DND-41 (cell line): Measurements from ENCODE around the gene MCU.
"Not testable (repeated sequence)": the region's sequence is repeated elsewhere in the genome, so short reads cannot be mapped to it uniquely, and the experiment has no call there.

Experiments used
- ATAC-seq: fragments of 200-7000 bp; cut with Tn5 transposase; 3 replicates; pipeline ENCODE4 v1.9.1; 2021; ENCODE audit warnings: low read depth; ENCODE audit not compliant: insufficient read depth
- DNase-seq: peaks from one replicate; pipeline ENCODE4 v3.0.0-alpha.2; 2020
- H2AFZ ChIP-seq: 2 replicates; pipeline ENCODE4 v1.6.0; 2012; ENCODE audit warnings: low read depth, low read length
- H3K27ac ChIP-seq: 2 replicates; pipeline ENCODE4 v1.5.1; 2012; ENCODE audit warnings: low read length, inconsistent platforms
- H3K27me3 ChIP-seq: fragments of 200-600 bp; sonication (generic); 2 replicates; pipeline ENCODE4 v1.6.0; 2012; ENCODE audit warnings: low read length, mild to moderate bottlenecking, inconsistent platforms; ENCODE audit not compliant: insufficient read depth, poor library complexity
- H3K36me3 ChIP-seq: 2 replicates; pipeline ENCODE4 v1.5.1; 2012; ENCODE audit warnings: low read length, inconsistent platforms; ENCODE audit not compliant: insufficient read depth
- H3K4me1 ChIP-seq: 2 replicates; pipeline ENCODE4 v1.5.1; 2012; ENCODE audit warnings: mild to moderate bottlenecking, low read length; ENCODE audit not compliant: insufficient read depth
- H3K4me2 ChIP-seq: 2 replicates; pipeline ENCODE4 v1.6.0; 2012; ENCODE audit warnings: mild to moderate bottlenecking, moderate library complexity, low read length, inconsistent platforms; ENCODE audit not compliant: insufficient read depth
- H3K4me3 ChIP-seq, 2 experiments: fragments of 200-600 bp in 1 of 2; shearing (Covaris generic) in 1 of 2; 2 replicates each; pipeline ENCODE4 v1.5.1; 2012 to 2016; ENCODE audit warnings: inconsistent platforms in 2 of 2, low read length in 2 of 2, mild to moderate bottlenecking in 2 of 2, low read depth in 1 of 2, moderate library complexity in 1 of 2
- H3K79me2 ChIP-seq: 2 replicates; pipeline ENCODE4 v1.6.0; 2012; ENCODE audit warnings: low read length, inconsistent platforms; ENCODE audit not compliant: insufficient read depth
- H3K9ac ChIP-seq: 2 replicates; pipeline ENCODE4 v1.6.0; 2012; ENCODE audit warnings: low read depth, mild to moderate bottlenecking, inconsistent platforms, low read length, moderate library complexity
- H3K9me3 ChIP-seq: 2 replicates; pipeline ENCODE4 v1.5.1; 2012; ENCODE audit warnings: low read length, moderate library complexity, mild to moderate bottlenecking, inconsistent platforms; ENCODE audit not compliant: insufficient read depth, severe bottlenecking
- H4K20me1 ChIP-seq: 2 replicates; pipeline ENCODE4 v1.6.0; 2012; ENCODE audit warnings: low read length; ENCODE audit not compliant: insufficient read depth
- EZH2 ChIP-seq: IDR thresholded peaks from 3 replicates; pipeline ENCODE4 v1.6.1; 2012; ENCODE audit warnings: borderline replicate concordance, low read depth, mild to moderate bottlenecking, moderate library complexity, low read length, inconsistent platforms; ENCODE audit not compliant: severe bottlenecking
- TF ChIP-seq, protein P1 (sequence below): IDR thresholded peaks from 2 replicates; pipeline ENCODE4 v1.5.1; 2012; ENCODE audit warnings: borderline replicate concordance, low read length, moderate library complexity, mild to moderate bottlenecking; ENCODE audit not compliant: poor library complexity, severe bottlenecking; ENCODE audit errors: extremely low read depth

The MCU gene

DNA sequence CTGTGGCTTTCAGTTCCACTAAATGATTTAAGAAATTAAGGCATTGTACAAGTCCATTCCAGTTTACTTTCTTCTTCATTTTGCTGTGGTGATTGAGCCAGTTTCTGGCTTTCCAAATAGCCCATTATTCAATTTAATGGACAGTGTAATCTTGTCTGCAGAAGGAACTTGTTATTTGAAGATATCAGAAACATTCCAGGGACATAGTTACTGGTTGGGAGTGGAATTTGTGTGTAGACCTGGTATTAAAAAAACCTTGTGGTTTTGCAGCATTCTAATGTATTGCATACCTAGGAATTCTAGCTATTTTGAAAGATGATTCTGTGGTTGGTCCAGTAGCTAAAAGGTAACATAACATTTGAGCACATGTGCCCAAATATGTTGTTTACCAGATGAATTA is 72.2 kb downstream of the MCU start:
- no peak overlapping the region for H3K4me3 ChIP-seq
- H3K36me3 ChIP-seq = no peaks in the 10 kb centered on the region
- H2AFZ ChIP-seq = no peak overlapping the region
- H3K4me2 ChIP-seq = no peak overlapping the region
- ATAC-seq (no peak), DNase-seq (no peak)
- no peaks in the 10 kb centered on the region for H3K9me3 ChIP-seq
- H3K27ac ChIP-seq = no peak overlapping the region
- H3K4me1 ChIP-seq = no peaks in the 10 kb centered on the region
- H4K20me1 ChIP-seq = no peaks in the 10 kb centered on the region
- no peaks in the 10 kb centered on the region; the same call in 1 of the 2 replicates for H3K79me2 ChIP-seq
- no peaks in the 10 kb centered on the region for H3K27me3 ChIP-seq
- TF ChIP-seq, protein P1, sequence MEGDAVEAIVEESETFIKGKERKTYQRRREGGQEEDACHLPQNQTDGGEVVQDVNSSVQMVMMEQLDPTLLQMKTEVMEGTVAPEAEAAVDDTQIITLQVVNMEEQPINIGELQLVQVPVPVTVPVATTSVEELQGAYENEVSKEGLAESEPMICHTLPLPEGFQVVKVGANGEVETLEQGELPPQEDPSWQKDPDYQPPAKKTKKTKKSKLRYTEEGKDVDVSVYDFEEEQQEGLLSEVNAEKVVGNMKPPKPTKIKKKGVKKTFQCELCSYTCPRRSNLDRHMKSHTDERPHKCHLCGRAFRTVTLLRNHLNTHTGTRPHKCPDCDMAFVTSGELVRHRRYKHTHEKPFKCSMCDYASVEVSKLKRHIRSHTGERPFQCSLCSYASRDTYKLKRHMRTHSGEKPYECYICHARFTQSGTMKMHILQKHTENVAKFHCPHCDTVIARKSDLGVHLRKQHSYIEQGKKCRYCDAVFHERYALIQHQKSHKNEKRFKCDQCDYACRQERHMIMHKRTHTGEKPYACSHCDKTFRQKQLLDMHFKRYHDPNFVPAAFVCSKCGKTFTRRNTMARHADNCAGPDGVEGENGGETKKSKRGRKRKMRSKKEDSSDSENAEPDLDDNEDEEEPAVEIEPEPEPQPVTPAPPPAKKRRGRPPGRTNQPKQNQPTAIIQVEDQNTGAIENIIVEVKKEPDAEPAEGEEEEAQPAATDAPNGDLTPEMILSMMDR = no peak
- TF ChIP-seq EZH2 = no peak
- H3K9ac ChIP-seq = no peak overlapping the region

DNA sequence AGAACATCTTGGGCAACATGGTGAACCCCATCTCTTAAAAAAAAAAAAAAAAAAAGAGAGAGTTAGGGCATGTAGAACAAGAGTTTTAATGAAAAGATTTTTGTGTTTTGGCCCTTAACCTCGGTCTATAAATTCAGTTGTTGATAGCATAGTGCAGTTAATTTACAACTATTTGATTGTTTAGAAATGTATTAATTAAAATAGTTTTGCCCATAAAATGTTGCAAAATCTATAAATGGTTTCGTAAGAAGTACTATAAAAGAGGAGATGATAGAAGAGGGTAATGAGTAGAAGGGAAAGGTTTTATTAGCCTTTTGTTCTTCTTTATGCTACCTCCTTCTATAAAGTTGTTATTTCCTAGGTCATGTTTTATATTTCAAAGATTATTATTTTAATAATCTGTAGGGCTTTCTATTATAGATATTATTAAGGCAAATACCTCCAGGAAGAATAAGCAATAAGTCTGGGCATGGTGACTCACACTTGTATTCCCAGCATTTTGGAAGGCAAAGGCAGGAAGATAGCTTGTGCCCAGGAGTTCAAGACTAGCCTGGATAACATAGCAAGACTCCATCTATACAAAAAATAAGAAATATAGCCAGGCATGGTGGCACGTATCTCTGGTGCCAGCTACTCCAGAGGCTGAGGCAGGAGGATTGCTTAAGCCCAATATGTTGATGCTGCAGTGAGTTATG is 73.3 kb downstream of the MCU start:
- no peaks in the 10 kb centered on the region for H3K36me3 ChIP-seq
- no peaks in the 10 kb centered on the region for H3K4me1 ChIP-seq
- no peaks in the 10 kb centered on the region; the same call in 1 of the 2 replicates for H3K79me2 ChIP-seq
- H3K27me3 ChIP-seq = no peaks in the 10 kb centered on the region
- TF ChIP-seq EZH2 = no peak
- TF ChIP-seq, protein P1 = no peak
- no peak overlapping the region for H2AFZ ChIP-seq
- H3K4me2 ChIP-seq = no peak overlapping the region
- H3K4me3 ChIP-seq = no peak overlapping the region
- no peaks in the 10 kb centered on the region for H4K20me1 ChIP-seq
- H3K9ac ChIP-seq = no peak overlapping the region
- no peak overlapping the region for H3K27ac ChIP-seq
- no peaks in the 10 kb centered on the region for H3K9me3 ChIP-seq
- DNase-seq (no peak), ATAC-seq (no peak)

DNA sequence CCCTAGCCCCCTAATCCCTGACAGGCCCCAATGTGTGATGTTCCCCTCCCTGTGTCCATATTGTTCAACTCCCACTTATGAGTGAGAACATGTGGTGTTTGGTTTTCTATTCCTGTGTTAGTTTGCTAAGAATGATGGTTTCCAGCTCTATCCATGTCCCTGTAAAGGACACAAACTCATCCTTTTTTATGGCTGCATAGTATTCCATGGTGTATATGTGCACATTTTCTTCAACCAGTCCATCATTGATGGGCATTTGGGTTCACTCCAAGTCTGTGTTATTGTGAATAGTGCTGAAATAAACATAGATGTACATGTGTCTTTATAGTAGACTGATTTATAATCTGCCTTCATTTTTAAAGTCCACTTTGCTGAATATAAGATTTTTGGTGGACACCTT is 79.3 kb downstream of the MCU start:
- not testable (repeated sequence) for H3K9ac ChIP-seq, H3K4me1 ChIP-seq, ATAC-seq, H3K36me3 ChIP-seq, H3K27me3 ChIP-seq, DNase-seq, H3K9me3 ChIP-seq, H3K4me3 ChIP-seq, H4K20me1 ChIP-seq, H2AFZ ChIP-seq, H3K27ac ChIP-seq, H3K4me2 ChIP-seq, H3K79me2 ChIP-seq

DNA sequence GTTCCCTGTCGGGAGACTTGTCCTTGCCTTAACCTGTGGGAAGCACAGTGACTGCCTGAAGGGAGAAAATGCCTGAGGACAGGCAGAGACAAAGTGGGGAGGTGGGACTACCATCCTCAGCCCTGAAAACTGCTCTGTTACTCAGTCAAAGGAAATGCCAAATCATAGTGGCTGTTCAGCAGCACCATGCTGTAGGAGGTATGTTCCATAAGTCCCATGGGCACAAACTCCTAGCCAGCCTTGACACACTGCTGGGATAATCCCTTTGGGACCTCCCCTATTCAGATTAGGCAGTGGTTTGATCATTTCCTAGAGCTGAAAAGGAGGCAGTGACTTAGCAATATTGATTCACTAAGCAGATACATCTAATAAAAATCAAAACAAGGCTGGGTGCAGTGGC is 80.1 kb downstream of the MCU start:
- Histone ChIP-seq H3K9me3 (peaks cover 9% of the 10 kb centered on the region), H3K27me3 (no peaks in the 10 kb centered on the region), H4K20me1 (no peaks in the 10 kb centered on the region), H3K9ac (no peak overlapping the region), H3K4me1 (no peaks in the 10 kb centered on the region), H2AFZ (no peak overlapping the region), H3K79me2 (no peaks in the 10 kb centered on the region; the same call in 1 of the 2 replicates), H3K4me2 (no peak overlapping the region), H3K36me3 (peaks cover 4% of the 10 kb centered on the region; the same call in 1 of the 2 replicates), H3K4me3 (no peak overlapping the region), H3K27ac (no peak overlapping the region)
- DNase-seq (no peak), ATAC-seq (no peak)
- TF ChIP-seq, protein P1 = no peak
- TF ChIP-seq EZH2 = no peak
